Mesothelial cell of epicardium (in vitro differentiated cells): ENCODE results near the gene PPIP5K1. TPM values are rescaled to one million over a fixed set of nuclear protein-coding genes. Genes with fewer than 3 reads are reported as not detected.

ENCODE experiments used
- DNase-seq, 2 experiments: peaks; one replicate each; pipeline ENCODE4 v3.0.0; 2021; ENCODE audit warnings: low spot score in 2 of 2; ENCODE audit not compliant: unreplicated experiment in 2 of 2
- H3K27ac Mint-ChIP-seq: 2 replicates; pipeline ENCODE4 v1.8.0; 2021; ENCODE audit warnings: mixed read lengths
- H3K27me3 Mint-ChIP-seq: 2 replicates; pipeline ENCODE4 v1.8.0; 2021; ENCODE audit warnings: low read depth, mixed read lengths
- H3K36me3 Mint-ChIP-seq: 2 replicates; pipeline ENCODE4 v1.8.0; 2021; ENCODE audit warnings: mixed read lengths
- H3K4me1 Mint-ChIP-seq: 2 replicates; pipeline ENCODE4 v1.8.0; 2021; ENCODE audit warnings: mixed read lengths
- H3K4me3 Mint-ChIP-seq: 2 replicates; pipeline ENCODE4 v1.8.0; 2021; ENCODE audit warnings: mild to moderate bottlenecking, moderate library complexity, mixed read lengths
- H3K9me3 Mint-ChIP-seq: 2 replicates; pipeline ENCODE4 v1.8.0; 2021; ENCODE audit warnings: mixed read lengths
- total RNA-seq: library from RNA; stranded (reverse); gene quantifications from 3 replicates; pipeline ENCODE4 v1.2.1, GENCODE V29; 2021
- TF ChIP-seq, protein P1 (sequence below): fragments of 200-600 bp; sonication (generic); IDR thresholded peaks from one replicate; pipeline ENCODE4 v1.5.0; 2021; ENCODE audit warnings: antibody characterized with exemption; ENCODE audit not compliant: unreplicated experiment

The PPIP5K1 gene
- total RNA-seq, 1 donor from 2014 or later = 56.0 TPM

DNA sequence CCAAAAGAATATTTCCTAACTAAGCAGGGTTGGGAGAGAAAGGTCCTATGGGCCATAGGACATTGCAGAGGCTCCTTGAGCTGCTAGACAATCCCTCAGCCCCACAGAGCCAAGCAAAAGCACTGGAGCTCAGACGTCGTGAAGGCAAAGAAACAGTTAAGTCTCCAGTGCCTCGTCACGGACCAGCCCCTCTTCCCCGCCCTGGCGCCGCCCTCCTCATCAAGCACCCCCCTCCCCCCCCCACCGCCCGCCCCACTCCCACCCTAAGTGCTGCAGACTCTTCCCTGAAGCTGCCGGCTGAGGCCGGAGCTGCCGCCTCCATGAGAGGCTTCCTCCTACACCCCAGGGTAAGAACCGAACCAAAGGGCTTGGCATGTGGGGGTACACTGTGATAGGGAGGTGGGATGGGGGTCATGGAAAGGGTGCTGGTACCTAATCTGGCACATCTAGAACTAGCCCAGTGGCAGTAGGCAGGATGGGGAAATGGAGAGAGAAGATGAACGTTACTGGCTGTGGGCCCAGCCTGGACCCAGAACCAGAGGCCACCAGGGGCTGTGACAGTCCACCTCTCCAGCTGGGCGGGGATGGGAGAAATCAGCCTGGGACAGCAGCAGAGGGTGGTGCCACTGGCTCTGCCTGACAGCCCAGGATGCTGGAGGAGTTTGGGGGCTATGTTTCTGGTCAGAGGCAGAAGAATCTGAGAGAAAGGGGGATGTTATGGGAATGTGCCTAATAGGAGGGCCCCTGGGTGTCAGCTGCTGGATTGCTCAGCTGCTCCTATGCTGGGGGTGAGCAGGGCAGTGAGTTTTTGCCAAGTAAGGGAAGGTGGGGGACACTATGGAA lies 72.4 kb downstream of the PPIP5K1 start, which contains the start of gene MAP1A:
TSS of gene MAP1A (plus strand) at position 255 of the 843 bp plus-strand sequence. CDS start 3,866 bp downstream, outside the sequence.
- Mint-ChIP-seq H3K4me3 (peak within 1 kb of the TSS; percentile 72), H3K4me1 (peaks cover 46% of the 10 kb centered on the region), H3K36me3 (peaks cover 14% of the 10 kb centered on the region), H3K27me3 (peaks cover 2% of the 10 kb centered on the region), H3K27ac (peak within 1 kb of the TSS; percentile 92), H3K9me3 (no peaks in the 10 kb centered on the region)
- peak in 1 of 2 experiments; percentile 71 for DNase-seq
- TF ChIP-seq, protein P1, sequence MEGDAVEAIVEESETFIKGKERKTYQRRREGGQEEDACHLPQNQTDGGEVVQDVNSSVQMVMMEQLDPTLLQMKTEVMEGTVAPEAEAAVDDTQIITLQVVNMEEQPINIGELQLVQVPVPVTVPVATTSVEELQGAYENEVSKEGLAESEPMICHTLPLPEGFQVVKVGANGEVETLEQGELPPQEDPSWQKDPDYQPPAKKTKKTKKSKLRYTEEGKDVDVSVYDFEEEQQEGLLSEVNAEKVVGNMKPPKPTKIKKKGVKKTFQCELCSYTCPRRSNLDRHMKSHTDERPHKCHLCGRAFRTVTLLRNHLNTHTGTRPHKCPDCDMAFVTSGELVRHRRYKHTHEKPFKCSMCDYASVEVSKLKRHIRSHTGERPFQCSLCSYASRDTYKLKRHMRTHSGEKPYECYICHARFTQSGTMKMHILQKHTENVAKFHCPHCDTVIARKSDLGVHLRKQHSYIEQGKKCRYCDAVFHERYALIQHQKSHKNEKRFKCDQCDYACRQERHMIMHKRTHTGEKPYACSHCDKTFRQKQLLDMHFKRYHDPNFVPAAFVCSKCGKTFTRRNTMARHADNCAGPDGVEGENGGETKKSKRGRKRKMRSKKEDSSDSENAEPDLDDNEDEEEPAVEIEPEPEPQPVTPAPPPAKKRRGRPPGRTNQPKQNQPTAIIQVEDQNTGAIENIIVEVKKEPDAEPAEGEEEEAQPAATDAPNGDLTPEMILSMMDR = no peak

DNA sequence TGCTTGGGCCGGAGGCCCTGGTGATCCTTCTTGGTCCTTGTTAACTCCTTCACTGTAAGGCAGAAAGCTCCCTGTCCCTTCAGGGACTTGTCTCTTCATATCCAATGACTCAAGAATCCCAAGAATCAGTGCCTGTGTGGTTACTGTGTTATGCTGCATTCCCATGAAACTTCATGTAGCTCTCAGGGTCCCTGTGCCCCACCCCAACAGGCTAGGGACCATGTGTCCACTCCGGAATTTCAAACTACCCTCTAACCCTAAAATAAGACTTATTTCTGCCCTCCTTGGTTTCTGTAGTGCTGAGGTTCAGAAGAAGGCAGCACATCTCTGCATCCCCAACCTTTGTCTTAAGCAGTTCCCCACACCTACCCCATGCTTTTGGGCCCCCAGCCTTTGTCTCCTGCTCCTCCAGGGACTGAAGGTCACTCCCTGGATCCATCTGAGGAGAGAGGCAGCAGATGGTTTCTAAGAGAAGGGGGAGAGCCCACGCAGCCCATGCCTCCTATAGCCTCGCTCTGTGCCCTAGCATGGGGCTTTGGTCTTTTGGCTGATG lies 73.1 kb downstream of the PPIP5K1 start:
- Mint-ChIP-seq H3K4me3 (peak overlapping the region; percentile 72), H3K27ac (peak overlapping the region; percentile 88), H3K27me3 (peaks cover 9% of the 10 kb centered on the region), H3K4me1 (peaks cover 46% of the 10 kb centered on the region), H3K36me3 (peaks cover 7% of the 10 kb centered on the region), H3K9me3 (no peaks in the 10 kb centered on the region)
- no peak for DNase-seq
- TF ChIP-seq, protein P1 = no peak

GRCh38 chr15:43516185-43516584 lies 73.8 kb downstream of the PPIP5K1 start:
- peak overlapping the region; percentile 76 for H3K27ac Mint-ChIP-seq
- peak overlapping the region; percentile 72 for H3K4me3 Mint-ChIP-seq
- no peak for DNase-seq
- no peaks in the 10 kb centered on the region for H3K36me3 Mint-ChIP-seq
- no peaks in the 10 kb centered on the region for H3K9me3 Mint-ChIP-seq
- TF ChIP-seq, protein P1 = no peak
- H3K27me3 Mint-ChIP-seq = peaks cover 15% of the 10 kb centered on the region
- H3K4me1 Mint-ChIP-seq = peaks cover 50% of the 10 kb centered on the region

DNA sequence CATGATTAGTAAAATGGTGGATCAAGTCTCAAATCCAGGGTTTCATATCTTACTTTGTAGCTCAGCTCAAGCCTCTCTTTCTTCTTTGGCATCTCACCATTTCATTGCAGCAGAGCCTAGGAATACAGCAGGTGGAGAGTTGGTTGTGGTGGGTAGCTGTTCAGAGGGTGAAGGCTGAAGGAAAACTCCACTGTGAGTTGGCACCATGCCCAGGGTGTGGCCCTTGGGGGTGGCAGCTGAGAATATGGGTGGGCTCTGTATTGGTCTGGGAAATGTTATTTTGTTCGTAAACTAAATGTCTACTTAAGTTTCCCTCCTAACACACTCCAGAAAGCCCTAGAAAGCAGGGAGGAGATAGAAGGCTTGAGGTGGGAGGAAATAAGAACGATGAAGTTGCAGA lies 74.3 kb downstream of the PPIP5K1 start:
- no peak for DNase-seq
- no peaks in the 10 kb centered on the region for H3K9me3 Mint-ChIP-seq
- H3K4me3 Mint-ChIP-seq = no peak overlapping the region
- H3K36me3 Mint-ChIP-seq = no peaks in the 10 kb centered on the region
- H3K27me3 Mint-ChIP-seq = peaks cover 18% of the 10 kb centered on the region
- peaks cover 53% of the 10 kb centered on the region for H3K4me1 Mint-ChIP-seq
- TF ChIP-seq, protein P1 = no peak
- no peak overlapping the region for H3K27ac Mint-ChIP-seq

- H3K36me3 Mint-ChIP-seq = no peaks in the 10 kb centered on the region
- no peak overlapping the region for H3K4me3 Mint-ChIP-seq
- no peak overlapping the region for H3K27ac Mint-ChIP-seq
- H3K9me3 Mint-ChIP-seq = no peaks in the 10 kb centered on the region
- peaks cover 18% of the 10 kb centered on the region for H3K27me3 Mint-ChIP-seq
- no peak for DNase-seq
- peaks cover 61% of the 10 kb centered on the region for H3K4me1 Mint-ChIP-seq
- TF ChIP-seq, protein P1 = peak; percentile 50
Observed at GRCh38 chr15:43514241-43515057, 75.6 kb downstream of the PPIP5K1 start.
